Natural killer cell (primary cell): ENCODE measurements around the gene TENM4. TPM values are rescaled to one million over a fixed set of nuclear protein-coding genes. Genes with fewer than 3 reads are reported as not detected.

ENCODE experiments used
- ATAC-seq, 3 donors: fragments of 150-1000 bp in 2 of 3; fragments of 200-7000 bp in 1 of 3; cut with Tn5 transposase; 1 replicate in 1 of 3; 2 replicates in 2 of 3; pipeline ENCODE4 v1.10.0; 2021; ENCODE audit warnings: mild to moderate bottlenecking in 2 of 3, moderate library complexity in 2 of 3
- DNase-seq, 2 donors: peaks; one replicate each; pipeline versions ENCODE4 v3.0.0 to v3.0.0-alpha.2; 2013 to 2021; ENCODE audit warnings: mixed read lengths in 1 of 2
- H3K27ac ChIP-seq: one replicate; pipeline ENCODE4 v1.5.1; 2013; ENCODE audit warnings: mild to moderate bottlenecking, low read length
- H3K27me3 ChIP-seq: one replicate; pipeline ENCODE4 v1.6.1; 2013; ENCODE audit warnings: low read length; ENCODE audit not compliant: control insufficient read depth, insufficient read depth
- H3K36me3 ChIP-seq: one replicate; pipeline ENCODE4 v1.6.1; 2013; ENCODE audit warnings: low read length; ENCODE audit not compliant: control insufficient read depth, insufficient read depth
- H3K4me1 ChIP-seq: one replicate; pipeline ENCODE4 v1.6.1; 2013; ENCODE audit warnings: low read length; ENCODE audit not compliant: control insufficient read depth, insufficient read depth
- H3K4me3 ChIP-seq: one replicate; pipeline ENCODE4 v1.5.1; 2013; ENCODE audit warnings: low read length
- H3K9me3 ChIP-seq: one replicate; pipeline ENCODE4 v1.6.1; 2013; ENCODE audit warnings: low read length; ENCODE audit not compliant: control insufficient read depth, insufficient read depth
- H3K27ac Mint-ChIP-seq, 2 donors: one replicate each; pipeline ENCODE4 v1.8.0; 2022; ENCODE audit warnings: mild to moderate bottlenecking in 2 of 2, mixed read lengths in 2 of 2, moderate library complexity in 1 of 2
- H3K27me3 Mint-ChIP-seq, 2 donors: one replicate each; pipeline ENCODE4 v1.8.0; 2022; ENCODE audit warnings: low read depth in 2 of 2, mixed read lengths in 2 of 2
- H3K36me3 Mint-ChIP-seq: one replicate; pipeline ENCODE4 v1.8.0; 2022; ENCODE audit warnings: mixed read lengths
- H3K4me1 Mint-ChIP-seq, 2 donors: one replicate each; pipeline ENCODE4 v1.8.0; 2022; ENCODE audit warnings: mixed read lengths in 2 of 2
- H3K4me3 Mint-ChIP-seq: one replicate; pipeline ENCODE4 v1.8.0; 2022; ENCODE audit warnings: mild to moderate bottlenecking, moderate library complexity, mixed read lengths
- H3K9me3 Mint-ChIP-seq, 2 donors: one replicate each; pipeline ENCODE4 v1.8.0; 2022; ENCODE audit warnings: mixed read lengths in 2 of 2
- WGBS: methylation state at CpG from one replicate; pipeline ENCODE4 v1.1.7; 2013; ENCODE audit warnings: missing lambda C conversion rate; ENCODE audit not compliant: insufficient coverage; 5-methylcytosine and 5-hydroxymethylcytosine counted together
- intact Hi-C: fragments of 100-400 bp; cut with micrococcal nuclease; formaldehyde crosslinking; loops from one replicate; pipeline ENCODE4 v1.14.2; 2022
- total RNA-seq, 4 donors: library from RNA; stranded (reverse); fragments of 120-200 nt in 1 of 4; gene quantifications; one replicate each; pipeline versions ENCODE4 v1.2.3 to v1.2.4, GENCODE V29; 2013 to 2022
- TF ChIP-seq, protein P1 (sequence below): fragments of 200-600 bp; IDR thresholded peaks from one replicate; pipeline ENCODE4 v1.8.0; 2022; ENCODE audit warnings: antibody characterized with exemption

Gene TENM4
- total RNA-seq, 3 donors from 2014 or later (not counting 1 experiment from before 2014, with no cell fraction given) = 0.63 to 0.75 TPM; not detected in 1

DNA sequence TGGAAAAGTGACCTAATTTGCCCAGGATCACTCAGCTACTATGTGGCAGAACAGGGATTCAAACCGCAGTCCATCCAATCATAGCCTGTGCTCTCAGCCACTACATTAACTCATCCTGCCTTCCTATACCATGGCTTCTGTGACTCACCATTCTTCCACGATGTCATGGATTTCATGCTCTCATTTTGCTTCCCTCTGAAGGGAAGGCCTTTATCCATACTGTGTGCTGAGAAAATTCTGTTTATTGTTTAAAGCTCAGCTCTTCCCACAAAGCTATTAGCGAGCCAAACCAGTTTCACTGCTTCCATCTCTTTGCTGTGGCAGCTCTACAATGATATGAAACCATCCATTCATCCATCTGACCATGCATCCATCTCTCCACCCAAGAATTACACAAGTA, 289.9 kb downstream of the TENM4 start:
- no peaks in the 10 kb centered on the region for H3K36me3 Mint-ChIP-seq
- no peaks in the 10 kb centered on the region for H3K27me3 ChIP-seq
- H3K36me3 ChIP-seq = no peaks in the 10 kb centered on the region
- H3K9me3 Mint-ChIP-seq = no peaks in the 10 kb centered on the region
- H3K4me3 Mint-ChIP-seq = no peak overlapping the region
- TF ChIP-seq, protein P1, sequence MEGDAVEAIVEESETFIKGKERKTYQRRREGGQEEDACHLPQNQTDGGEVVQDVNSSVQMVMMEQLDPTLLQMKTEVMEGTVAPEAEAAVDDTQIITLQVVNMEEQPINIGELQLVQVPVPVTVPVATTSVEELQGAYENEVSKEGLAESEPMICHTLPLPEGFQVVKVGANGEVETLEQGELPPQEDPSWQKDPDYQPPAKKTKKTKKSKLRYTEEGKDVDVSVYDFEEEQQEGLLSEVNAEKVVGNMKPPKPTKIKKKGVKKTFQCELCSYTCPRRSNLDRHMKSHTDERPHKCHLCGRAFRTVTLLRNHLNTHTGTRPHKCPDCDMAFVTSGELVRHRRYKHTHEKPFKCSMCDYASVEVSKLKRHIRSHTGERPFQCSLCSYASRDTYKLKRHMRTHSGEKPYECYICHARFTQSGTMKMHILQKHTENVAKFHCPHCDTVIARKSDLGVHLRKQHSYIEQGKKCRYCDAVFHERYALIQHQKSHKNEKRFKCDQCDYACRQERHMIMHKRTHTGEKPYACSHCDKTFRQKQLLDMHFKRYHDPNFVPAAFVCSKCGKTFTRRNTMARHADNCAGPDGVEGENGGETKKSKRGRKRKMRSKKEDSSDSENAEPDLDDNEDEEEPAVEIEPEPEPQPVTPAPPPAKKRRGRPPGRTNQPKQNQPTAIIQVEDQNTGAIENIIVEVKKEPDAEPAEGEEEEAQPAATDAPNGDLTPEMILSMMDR = no peak
- no peaks in the 10 kb centered on the region for H3K27me3 Mint-ChIP-seq
- ATAC-seq (no peak), DNase-seq (no peak)
- WGBS = 46% methylated on average over 3 of the region's 3 CpGs
- H3K4me3 ChIP-seq = no peak overlapping the region
- peaks cover 4% of the 10 kb centered on the region for H3K9me3 ChIP-seq
- no peaks in the 10 kb centered on the region for H3K4me1 ChIP-seq
- no peak overlapping the region for H3K27ac ChIP-seq
- no peaks in the 10 kb centered on the region for H3K4me1 Mint-ChIP-seq
- intact Hi-C loops = no loop called here
- no peak overlapping the region for H3K27ac Mint-ChIP-seq

DNA sequence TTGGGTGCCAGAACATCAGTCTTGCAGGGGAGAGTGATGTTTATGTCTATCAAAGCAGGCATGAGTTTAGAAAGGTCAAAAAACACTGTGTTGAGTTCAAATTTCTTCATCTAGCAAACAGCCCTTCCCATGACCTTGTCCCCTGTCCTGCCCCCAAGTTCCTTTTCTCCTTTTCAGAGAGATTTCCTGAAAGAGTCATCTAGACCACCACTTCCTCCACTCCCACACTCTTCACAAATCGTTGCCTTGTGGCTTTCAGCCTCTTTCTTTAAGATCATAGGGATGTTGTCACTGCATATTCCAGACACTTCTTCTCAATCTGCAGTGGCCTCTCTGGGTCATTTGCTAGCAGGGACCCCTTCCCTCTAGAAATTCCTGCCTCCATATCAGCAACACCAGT, 290.5 kb downstream of the TENM4 start:
- intact Hi-C loops = no loop called here
- 4% methylated on average over 1 of the region's 1 CpG for WGBS
- H3K4me3 ChIP-seq = no peak overlapping the region
- peaks cover 4% of the 10 kb centered on the region for H3K9me3 ChIP-seq
- no peaks in the 10 kb centered on the region for H3K4me1 Mint-ChIP-seq
- ATAC-seq = no peak
- TF ChIP-seq, protein P1 = no peak
- no peaks in the 10 kb centered on the region for H3K9me3 Mint-ChIP-seq
- H3K27me3 Mint-ChIP-seq = no peaks in the 10 kb centered on the region
- no peaks in the 10 kb centered on the region for H3K36me3 ChIP-seq
- no peaks in the 10 kb centered on the region for H3K27me3 ChIP-seq
- no peaks in the 10 kb centered on the region for H3K4me1 ChIP-seq
- H3K4me3 Mint-ChIP-seq = no peak overlapping the region
- H3K36me3 Mint-ChIP-seq = no peaks in the 10 kb centered on the region
- no peak for DNase-seq
- no peak overlapping the region for H3K27ac ChIP-seq
- no peak overlapping the region for H3K27ac Mint-ChIP-seq

DNA sequence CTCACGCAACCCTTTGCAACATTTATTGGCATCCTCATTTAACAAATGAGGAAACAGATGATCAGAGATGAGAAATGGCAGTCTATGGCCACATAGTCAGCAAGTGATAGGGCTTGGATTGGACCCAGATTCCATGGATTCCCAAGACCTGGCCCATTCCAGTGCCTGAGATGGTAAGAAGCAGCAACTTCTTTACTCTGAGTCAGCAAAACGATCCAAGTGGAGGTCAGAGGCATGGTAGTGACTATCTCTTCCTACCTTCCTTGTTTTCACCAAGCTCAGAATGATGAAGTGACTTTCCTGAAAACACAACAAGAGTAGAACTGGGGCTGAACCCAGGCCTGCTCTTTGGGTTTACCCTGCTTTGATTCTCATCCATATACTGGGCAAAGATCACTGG, 293.1 kb downstream of the TENM4 start:
- H3K27me3 ChIP-seq = no peaks in the 10 kb centered on the region
- H3K27ac ChIP-seq = no peak overlapping the region
- intact Hi-C loops = no loop called here
- Mint-ChIP-seq H3K9me3 (peaks cover 0 to 4% of the 10 kb centered on the region in 2 donors), H3K36me3 (no peaks in the 10 kb centered on the region), H3K27ac (no peak overlapping the region), H3K27me3 (no peaks in the 10 kb centered on the region), H3K4me1 (no peaks in the 10 kb centered on the region), H3K4me3 (no peak overlapping the region)
- no peaks in the 10 kb centered on the region for H3K4me1 ChIP-seq
- DNase-seq (no peak), ATAC-seq (no peak)
- 77% methylated on average over 2 of the region's 2 CpGs for whole genome bisulfite sequencing
- no peak overlapping the region for H3K4me3 ChIP-seq
- TF ChIP-seq, protein P1 = no peak
- no peaks in the 10 kb centered on the region for H3K36me3 ChIP-seq
- peaks cover 4% of the 10 kb centered on the region for H3K9me3 ChIP-seq

DNA sequence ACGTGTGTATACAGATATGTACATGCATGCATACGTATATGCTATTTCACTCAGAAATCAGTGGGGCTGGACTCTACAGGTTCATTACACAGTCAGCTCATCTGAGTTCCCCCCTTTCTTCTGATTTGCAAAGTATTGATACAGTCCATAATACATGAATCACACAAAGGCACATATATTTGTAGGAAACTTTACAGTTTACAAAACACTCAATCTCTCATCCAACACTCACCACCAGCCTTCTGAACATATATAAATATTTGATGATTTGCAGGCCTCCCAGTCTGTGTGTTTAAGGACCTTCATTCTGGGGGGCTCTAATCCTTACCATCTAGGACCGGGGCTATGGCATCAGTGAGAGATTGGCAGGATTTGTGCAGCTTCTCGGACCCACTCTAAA, 293.8 kb downstream of the TENM4 start:
- no peak overlapping the region for H3K27ac Mint-ChIP-seq
- no peaks in the 10 kb centered on the region for H3K27me3 Mint-ChIP-seq

More for the DNA sequence above, 293.8 kb downstream of the TENM4 start:
- Histone ChIP-seq H3K4me1 (no peaks in the 10 kb centered on the region), H3K27ac (no peak overlapping the region), H3K9me3 (peaks cover 4% of the 10 kb centered on the region), H3K4me3 (no peak overlapping the region), H3K27me3 (no peaks in the 10 kb centered on the region), H3K36me3 (no peaks in the 10 kb centered on the region)
- intact Hi-C loops = no loop called here
- DNase-seq (no peak), ATAC-seq (no peak)
- 84% methylated on average over 3 of the region's 4 CpGs for WGBS
- TF ChIP-seq, protein P1 = no peak
- peaks cover 0 to 4% of the 10 kb centered on the region in 2 donors for H3K9me3 Mint-ChIP-seq
- no peaks in the 10 kb centered on the region for H3K36me3 Mint-ChIP-seq
- no peaks in the 10 kb centered on the region for H3K4me1 Mint-ChIP-seq
- no peak overlapping the region for H3K4me3 Mint-ChIP-seq
